GM12892 (cell line): Measurements from ENCODE around the gene ARL15.

Experiments
- POLR2A ChIP-seq: IDR thresholded peaks from 2 replicates; pipeline ENCODE4 v1.6.1; 2011; ENCODE audit warnings: low read depth, low read length, control low read depth
- TAF1 ChIP-seq: IDR thresholded peaks from 2 replicates; pipeline ENCODE4 v1.6.1; 2011; ENCODE audit warnings: low read depth, mild to moderate bottlenecking, control low read depth, low read length, borderline replicate concordance

DNA sequence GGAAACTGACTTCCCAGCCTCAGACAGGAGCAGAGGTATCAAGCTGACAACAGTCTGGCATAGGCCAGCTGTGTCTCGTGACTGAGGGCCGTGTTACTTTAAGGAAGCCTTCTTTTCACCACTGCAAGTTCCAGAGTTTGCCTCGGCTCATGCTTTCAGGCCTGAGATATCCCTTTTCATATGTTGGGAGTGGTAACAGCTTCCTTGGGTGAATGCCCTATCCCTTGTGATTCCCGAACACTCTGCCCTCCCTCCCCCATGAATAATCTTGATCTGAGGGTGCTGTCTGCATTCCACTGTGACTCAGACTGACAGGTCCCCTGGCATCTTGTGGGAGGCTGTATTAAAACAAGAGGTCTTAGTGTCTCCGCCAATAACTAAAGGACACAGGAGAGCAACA, 49.7 kb upstream of the ARL15 start:
- TF ChIP-seq TAF1 (no peak), POLR2A (no peak)
